Measurements from ENCODE around the gene SLIT1.

The SLIT1 gene

GRCh38 chr10:96949039-96949683, 236.6 kb downstream of the SLIT1 start:
- DNase-seq = no peak

All from inflammatory macrophage treated with lipopolysaccharide for 4 hours (primary cell).